Activated T-cell treated with anti-CD3 and anti-CD28 coated beads, Interleukin-2, amount 50 U/mL, for 4 hours (primary cell): ENCODE measurements around the gene ABCA2. TPM values are rescaled to one million over a fixed set of nuclear protein-coding genes. Genes with fewer than 3 reads are reported as not detected.

Experiments used
- ATAC-seq, 2 donors: fragments of 200-7000 bp; cut with Tn5 transposase; one replicate each; pipeline ENCODE4 v1.10.0; 2021
- DNase-seq: peaks from one replicate; pipeline ENCODE4 v3.0.0-alpha.2; 2020
- H3K27me3 Mint-ChIP-seq: one replicate; pipeline ENCODE4 v1.8.0; 2021; ENCODE audit warnings: low read depth, mixed read lengths
- H3K36me3 Mint-ChIP-seq: one replicate; pipeline ENCODE4 v1.8.0; 2022; ENCODE audit warnings: mixed read lengths; ENCODE audit not compliant: insufficient read depth
- H3K4me1 Mint-ChIP-seq: one replicate; pipeline ENCODE4 v1.8.0; 2021; ENCODE audit warnings: low read depth, mixed read lengths
- H3K4me3 Mint-ChIP-seq: one replicate; pipeline ENCODE4 v1.8.0; 2021; ENCODE audit warnings: mild to moderate bottlenecking, moderate library complexity, mixed read lengths
- H3K9me3 Mint-ChIP-seq: one replicate; pipeline ENCODE4 v1.8.0; 2021; ENCODE audit warnings: mixed read lengths
- total RNA-seq, 3 donors: library from RNA; stranded (reverse); gene quantifications; one replicate each; pipeline ENCODE4 v1.2.1, GENCODE V29; 2021

Gene ABCA2
- total RNA-seq, 3 donors from 2014 or later, result 9.1 to 15.3 (median 14.3) TPM

GRCh38 chr9:136973618-136974617 is 54.1 kb downstream of the ABCA2 start:
- H3K36me3 Mint-ChIP-seq, result no peaks in the 10 kb centered on the region
- H3K27me3 Mint-ChIP-seq, result no peaks in the 10 kb centered on the region
- ATAC-seq (no peak), DNase-seq (no peak)
- peaks cover 24% of the 10 kb centered on the region for H3K4me1 Mint-ChIP-seq
- H3K9me3 Mint-ChIP-seq, result no peaks in the 10 kb centered on the region
- H3K4me3 Mint-ChIP-seq, result no peak overlapping the region

GRCh38 chr9:136972743-136973142 is 55.3 kb downstream of the ABCA2 start:
- no peak for DNase-seq
- Mint-ChIP-seq H3K4me3 (no peak overlapping the region), H3K36me3 (no peaks in the 10 kb centered on the region), H3K27me3 (no peaks in the 10 kb centered on the region), H3K4me1 (peaks cover 24% of the 10 kb centered on the region), H3K9me3 (no peaks in the 10 kb centered on the region)
- no peak for ATAC-seq

GRCh38 chr9:136972335-136972734 is 55.7 kb downstream of the ABCA2 start:
- H3K27me3 Mint-ChIP-seq, result no peaks in the 10 kb centered on the region
- H3K4me1 Mint-ChIP-seq, result peaks cover 24% of the 10 kb centered on the region
- no peak overlapping the region for H3K4me3 Mint-ChIP-seq
- no peaks in the 10 kb centered on the region for H3K9me3 Mint-ChIP-seq
- DNase-seq (no peak), ATAC-seq (no peak)
- no peaks in the 10 kb centered on the region for H3K36me3 Mint-ChIP-seq

- Mint-ChIP-seq H3K36me3 (no peaks in the 10 kb centered on the region), H3K4me1 (peaks cover 22% of the 10 kb centered on the region), H3K4me3 (no peak overlapping the region), H3K9me3 (no peaks in the 10 kb centered on the region), H3K27me3 (no peaks in the 10 kb centered on the region)
- no peak for ATAC-seq
- no peak for DNase-seq
Observed at GRCh38 chr9:136971746-136972145, 56.3 kb downstream of the ABCA2 start.

DNA sequence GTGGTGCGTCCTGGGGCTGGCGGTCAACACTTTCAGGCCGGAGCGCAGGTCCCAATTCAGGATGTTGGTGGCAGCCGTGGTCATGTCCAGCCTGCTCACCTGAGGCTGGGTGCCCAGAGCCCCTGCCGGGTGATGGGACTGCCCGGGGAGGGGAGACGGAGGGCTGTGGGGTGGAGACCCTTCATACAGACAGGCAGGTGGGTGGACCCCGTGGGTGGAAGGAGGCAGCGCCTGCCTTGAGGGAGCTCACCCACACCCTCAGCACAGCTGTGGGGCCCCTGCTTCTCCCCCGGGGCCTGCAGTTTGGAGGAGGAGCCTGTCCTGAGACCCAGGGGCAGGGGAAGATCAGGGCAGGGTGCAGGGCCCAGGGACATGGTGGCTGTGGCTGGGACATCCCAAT is 57.7 kb downstream of the ABCA2 start:
- H3K9me3 Mint-ChIP-seq, result no peaks in the 10 kb centered on the region
- peaks cover 21% of the 10 kb centered on the region for H3K4me1 Mint-ChIP-seq
- ATAC-seq (no peak), DNase-seq (no peak)
- H3K27me3 Mint-ChIP-seq, result no peaks in the 10 kb centered on the region
- H3K36me3 Mint-ChIP-seq, result no peaks in the 10 kb centered on the region
- H3K4me3 Mint-ChIP-seq, result no peak overlapping the region

- no peak overlapping the region for H3K4me3 Mint-ChIP-seq
- no peak for ATAC-seq
- no peaks in the 10 kb centered on the region for H3K27me3 Mint-ChIP-seq
- H3K36me3 Mint-ChIP-seq, result no peaks in the 10 kb centered on the region
- peaks cover 17% of the 10 kb centered on the region for H3K4me1 Mint-ChIP-seq
- DNase-seq, result no peak
- H3K9me3 Mint-ChIP-seq, result no peaks in the 10 kb centered on the region
Observed at GRCh38 chr9:136969774-136970173, 58.3 kb downstream of the ABCA2 start.

GRCh38 chr9:136969150-136969549 is 58.9 kb downstream of the ABCA2 start:
- DNase-seq (no peak), ATAC-seq (no peak)
- H3K9me3 Mint-ChIP-seq, result no peaks in the 10 kb centered on the region
- no peak overlapping the region for H3K4me3 Mint-ChIP-seq
- H3K4me1 Mint-ChIP-seq, result peaks cover 19% of the 10 kb centered on the region
- no peaks in the 10 kb centered on the region for H3K36me3 Mint-ChIP-seq
- no peaks in the 10 kb centered on the region for H3K27me3 Mint-ChIP-seq

DNA sequence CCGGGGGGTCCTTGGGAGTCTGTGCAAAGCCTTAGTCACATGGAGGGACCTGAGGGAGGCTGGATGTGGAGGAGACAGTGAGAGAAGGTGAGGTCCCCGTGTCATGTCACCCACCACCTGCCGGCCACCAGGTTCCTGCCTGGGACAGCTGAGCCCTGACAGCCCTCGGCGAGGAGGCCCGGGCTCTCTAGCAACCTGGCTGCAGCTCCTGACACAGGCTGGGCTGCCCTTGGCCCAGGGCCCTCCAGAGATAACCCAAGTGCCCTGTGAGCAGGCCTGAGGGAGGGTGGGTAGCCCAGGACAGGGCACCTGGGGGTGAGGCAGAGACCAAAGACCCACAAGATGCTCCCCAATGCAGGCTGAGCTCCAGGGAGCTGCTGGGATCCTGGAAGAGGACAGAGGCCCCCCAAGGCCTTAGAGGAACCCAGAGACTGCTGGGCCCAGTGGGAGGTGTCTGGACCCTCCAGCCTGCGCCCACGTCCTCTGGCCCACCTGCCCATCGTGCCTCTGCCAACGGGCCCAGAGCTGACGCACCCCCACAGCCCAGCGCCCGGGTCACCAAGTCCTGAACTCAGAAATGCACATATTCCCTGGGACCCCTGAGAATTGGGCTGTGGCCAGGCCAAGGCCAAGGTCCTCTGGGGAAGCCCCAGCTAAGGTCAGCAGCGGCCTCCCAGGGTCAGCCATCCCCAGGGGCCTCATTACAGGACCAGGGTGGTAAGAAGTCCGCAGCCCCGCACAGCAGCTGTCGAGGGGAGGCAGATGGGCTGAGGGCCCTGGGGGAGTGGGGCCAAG is 59.5 kb downstream of the ABCA2 start:
- ATAC-seq (no peak), DNase-seq (no peak)
- no peaks in the 10 kb centered on the region for H3K36me3 Mint-ChIP-seq
- no peaks in the 10 kb centered on the region for H3K9me3 Mint-ChIP-seq
- H3K4me1 Mint-ChIP-seq, result peaks cover 18% of the 10 kb centered on the region
- no peaks in the 10 kb centered on the region for H3K27me3 Mint-ChIP-seq
- H3K4me3 Mint-ChIP-seq, result no peak overlapping the region

DNA sequence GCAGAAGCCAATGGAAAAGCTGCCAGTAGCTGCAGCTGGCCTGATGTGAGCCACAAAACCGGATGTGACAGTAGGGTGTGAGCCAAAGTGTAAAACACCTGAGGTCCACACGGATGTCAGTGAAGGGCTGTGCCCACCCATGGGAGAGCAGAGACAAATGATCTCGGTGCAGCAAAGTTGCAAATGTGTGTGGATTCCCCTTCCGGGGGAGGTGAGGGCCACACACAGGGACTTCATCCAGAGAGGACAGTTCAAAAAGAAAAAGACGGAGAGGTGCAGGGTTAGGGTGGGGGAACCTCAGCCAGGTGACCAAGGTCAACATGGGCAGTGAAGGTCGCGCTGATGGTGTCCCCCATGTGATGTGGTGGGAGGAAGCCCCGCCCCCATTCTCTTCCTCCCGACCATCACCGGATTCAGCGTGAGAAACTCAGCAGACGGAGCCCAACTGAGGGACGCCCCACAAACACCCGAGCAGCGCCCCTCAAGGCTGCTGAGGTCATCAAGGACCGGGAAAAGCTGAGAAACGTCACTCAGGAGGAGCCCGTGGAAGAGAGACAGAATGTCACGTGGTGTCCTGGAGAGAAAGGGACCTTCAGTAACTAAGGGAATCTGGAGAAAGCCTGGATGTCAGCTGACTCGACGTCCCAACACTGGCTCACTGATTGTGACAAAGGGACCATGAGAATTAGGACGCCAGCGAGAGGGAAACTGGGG is 62.1 kb downstream of the ABCA2 start:
- H3K4me1 Mint-ChIP-seq, result peaks cover 28% of the 10 kb centered on the region
- ATAC-seq (peak; percentile 35 to 41), DNase-seq (no peak)
- no peaks in the 10 kb centered on the region for H3K27me3 Mint-ChIP-seq
- no peaks in the 10 kb centered on the region for H3K9me3 Mint-ChIP-seq
- no peaks in the 10 kb centered on the region for H3K36me3 Mint-ChIP-seq
- H3K4me3 Mint-ChIP-seq, result peak overlapping the region; percentile 56

- no peak overlapping the region for H3K4me3 Mint-ChIP-seq
- DNase-seq (no peak), ATAC-seq (no peak)
- no peaks in the 10 kb centered on the region for H3K27me3 Mint-ChIP-seq
- no peaks in the 10 kb centered on the region for H3K9me3 Mint-ChIP-seq
- H3K36me3 Mint-ChIP-seq, result no peaks in the 10 kb centered on the region
- peaks cover 36% of the 10 kb centered on the region for H3K4me1 Mint-ChIP-seq
Observed at GRCh38 chr9:136964833-136965422, 63.1 kb downstream of the ABCA2 start.

DNA sequence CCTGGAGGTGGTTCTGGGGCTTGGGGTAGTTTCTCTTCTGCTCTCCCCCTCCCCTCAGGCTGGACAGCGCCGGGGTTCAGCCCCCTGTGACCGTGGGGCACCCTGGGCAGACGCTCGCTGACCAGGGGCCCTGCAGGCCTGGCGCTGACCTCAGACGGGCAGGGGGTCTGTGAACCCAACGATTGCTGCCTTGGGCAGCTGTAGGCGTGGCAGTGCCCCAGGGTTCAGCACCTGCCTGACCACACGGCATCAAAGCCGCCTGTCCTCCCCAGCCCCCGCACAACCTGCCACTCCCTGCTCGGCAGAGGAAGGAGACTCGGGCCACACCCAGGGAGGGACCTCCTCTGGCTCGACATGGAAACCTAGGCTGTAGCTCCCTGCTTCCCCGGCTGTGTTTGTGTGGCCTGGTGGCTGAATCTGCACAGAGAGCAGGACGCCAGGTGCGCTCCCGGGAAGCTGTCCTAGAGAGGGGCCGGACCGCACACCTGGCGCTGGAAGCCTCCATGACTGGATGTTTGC is 63.8 kb downstream of the ABCA2 start:
- Mint-ChIP-seq H3K9me3 (no peaks in the 10 kb centered on the region), H3K36me3 (no peaks in the 10 kb centered on the region), H3K4me1 (peaks cover 38% of the 10 kb centered on the region), H3K4me3 (no peak overlapping the region), H3K27me3 (no peaks in the 10 kb centered on the region)
- ATAC-seq (no peak), DNase-seq (no peak)

DNA sequence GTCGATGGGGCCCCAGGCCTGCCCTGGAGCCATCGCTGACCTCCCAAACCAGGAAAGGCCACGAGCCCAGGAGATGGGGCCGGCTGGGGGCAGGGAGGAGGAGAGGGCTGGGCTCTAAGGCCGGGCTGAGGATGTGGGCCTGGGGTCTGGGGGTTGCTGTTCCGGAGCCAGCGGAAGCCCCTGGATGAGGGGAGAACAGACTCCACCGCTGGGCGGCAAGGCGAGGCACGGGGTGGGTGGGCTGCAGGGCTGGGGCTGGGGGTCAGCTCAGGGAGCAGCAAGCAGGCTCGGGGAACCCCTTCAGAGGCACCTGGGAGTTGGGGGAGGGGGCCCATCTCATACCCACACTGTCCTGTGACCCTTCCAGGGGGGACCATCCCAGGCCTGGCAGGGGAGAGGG is 64.3 kb downstream of the ABCA2 start:
- no peak for ATAC-seq
- H3K9me3 Mint-ChIP-seq, result no peaks in the 10 kb centered on the region
- no peak overlapping the region for H3K4me3 Mint-ChIP-seq
- no peak for DNase-seq
- no peaks in the 10 kb centered on the region for H3K36me3 Mint-ChIP-seq
- H3K27me3 Mint-ChIP-seq, result no peaks in the 10 kb centered on the region
- H3K4me1 Mint-ChIP-seq, result peaks cover 41% of the 10 kb centered on the region

GRCh38 chr9:136963341-136963740 is 64.7 kb downstream of the ABCA2 start:
- ATAC-seq, result no peak
- H3K27me3 Mint-ChIP-seq, result no peaks in the 10 kb centered on the region
- no peaks in the 10 kb centered on the region for H3K36me3 Mint-ChIP-seq
- H3K4me1 Mint-ChIP-seq, result peaks cover 41% of the 10 kb centered on the region
- no peak overlapping the region for H3K4me3 Mint-ChIP-seq
- no peak for DNase-seq
- H3K9me3 Mint-ChIP-seq, result no peaks in the 10 kb centered on the region
